Measurements from ENCODE around the gene RNASEH2A.
"Not testable (repeated sequence)": the region's sequence is repeated elsewhere in the genome, so short reads cannot be mapped to it uniquely, and the experiment has no call there.

- not testable (repeated sequence) for TF ChIP-seq CTCF (IDR thresholded peaks at IDR 0.05; ENCODE audit: low read depth, low read length); EZH2phosphoT487 (IDR thresholded peaks at IDR 0.05; ENCODE audit: low read depth)
These were observed 40.2 kb downstream of the RNASEH2A start for GRCh38 chr19:12846613-12847012.

Measured in OCI-LY3 (cell line).